HG03378 (cell line): Measurements from ENCODE around the gene ITGB4.

Source experiments
- ATAC-seq: cut with Tn5 transposase; IDR thresholded peaks from one replicate; pipeline ENCODE4 v1.9.1; 2021; ENCODE audit warnings: mild to moderate bottlenecking, moderate library complexity; ENCODE audit not compliant: unreplicated experiment

Gene ITGB4

DNA sequence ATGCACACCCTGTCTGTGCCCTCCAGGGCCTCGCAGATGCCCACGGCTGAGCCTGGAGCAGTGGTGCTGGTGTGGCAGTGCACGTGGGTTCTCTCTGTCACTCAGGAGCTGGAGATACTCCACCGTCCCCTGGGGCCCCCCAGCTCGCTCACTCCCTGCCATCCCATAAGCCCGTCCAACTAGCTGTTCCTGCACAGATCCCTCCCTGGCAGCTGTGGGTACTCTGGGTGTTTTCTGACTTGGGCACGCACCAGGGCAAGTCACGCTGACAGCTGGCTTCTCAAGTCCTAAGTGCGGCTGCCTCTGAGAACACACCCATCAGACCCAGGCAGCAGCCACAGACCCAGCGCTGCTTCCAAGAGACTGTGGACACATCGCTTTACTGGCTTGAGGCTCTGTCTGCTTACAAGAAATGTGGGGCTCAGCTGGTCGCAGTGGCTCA, 25.4 kb upstream of the ITGB4 start:
- ATAC-seq = no peak

DNA sequence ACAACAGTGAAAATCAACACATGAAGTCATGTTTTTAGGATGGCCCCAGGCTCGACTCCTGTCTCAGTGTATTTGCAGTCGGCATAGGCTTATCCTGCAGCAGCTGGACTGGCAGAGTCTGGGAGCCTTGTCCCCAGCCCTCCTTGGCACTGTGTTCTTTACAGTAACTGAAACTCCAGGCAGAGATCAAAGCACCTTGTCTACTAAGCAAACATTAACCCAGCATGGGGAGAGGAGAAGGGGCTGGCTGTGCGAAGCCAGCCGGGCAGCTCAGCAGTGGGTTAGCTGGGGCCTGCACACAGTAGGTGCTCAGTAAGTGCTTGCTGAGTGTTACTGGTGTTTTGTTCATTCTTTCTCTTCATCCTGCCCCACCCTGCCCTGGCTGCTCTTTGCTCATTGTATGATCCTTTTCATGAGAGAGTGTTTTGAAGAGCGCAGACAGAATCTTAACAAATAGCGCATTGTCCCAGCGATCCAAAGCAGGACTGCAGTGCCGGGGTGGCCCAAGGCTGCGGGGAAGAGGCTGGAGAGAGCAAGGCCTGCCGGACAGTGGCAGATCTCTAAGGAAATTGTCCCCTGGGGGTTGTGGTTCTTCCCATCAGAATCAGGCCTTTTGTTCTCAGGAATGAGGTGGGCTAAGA, 23.5 kb upstream of the ITGB4 start:
- no peak for ATAC-seq

DNA sequence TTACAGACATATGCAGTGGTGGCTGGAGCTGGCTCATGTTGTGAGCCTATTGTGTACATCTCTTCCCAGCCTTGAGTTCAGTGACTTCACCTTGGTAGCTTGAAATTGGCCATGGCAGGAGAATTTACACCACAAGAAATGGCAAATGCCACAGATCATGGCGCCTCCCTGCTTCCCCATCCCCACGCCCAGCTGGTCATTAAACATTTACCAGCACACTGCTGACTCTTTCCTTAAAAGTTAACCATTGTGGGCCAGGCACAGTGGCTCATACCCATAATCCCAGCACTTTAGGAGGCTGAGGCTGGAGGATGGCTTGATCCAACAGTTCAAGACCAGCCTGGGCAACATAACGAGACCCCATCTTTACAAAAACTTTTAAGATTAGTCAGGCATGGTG, 22.6 kb upstream of the ITGB4 start:
- no peak for ATAC-seq

DNA sequence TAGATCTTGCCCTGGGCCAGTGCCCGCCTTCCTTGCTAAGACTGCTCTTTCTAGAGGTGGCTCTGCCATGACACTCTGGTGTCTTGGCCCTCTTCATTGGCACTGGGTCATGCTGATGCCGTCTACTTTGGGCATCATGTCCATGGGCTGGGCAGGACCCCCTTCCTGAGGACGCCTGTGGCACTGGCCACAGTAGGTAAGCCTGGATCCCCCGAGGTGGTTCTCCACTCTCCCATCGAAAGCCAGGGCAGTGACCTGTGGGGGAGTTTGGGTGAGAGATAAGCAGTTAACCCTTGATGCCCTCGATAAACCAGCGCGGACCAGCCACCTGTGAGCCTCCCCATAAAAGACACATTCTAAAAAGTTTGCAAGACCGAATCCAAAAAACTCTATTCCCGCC, 20.0 kb upstream of the ITGB4 start:
- no peak for ATAC-seq

- no peak for ATAC-seq
Observed at GRCh38 chr17:75703191-75703590, 18.1 kb upstream of the ITGB4 start.

DNA sequence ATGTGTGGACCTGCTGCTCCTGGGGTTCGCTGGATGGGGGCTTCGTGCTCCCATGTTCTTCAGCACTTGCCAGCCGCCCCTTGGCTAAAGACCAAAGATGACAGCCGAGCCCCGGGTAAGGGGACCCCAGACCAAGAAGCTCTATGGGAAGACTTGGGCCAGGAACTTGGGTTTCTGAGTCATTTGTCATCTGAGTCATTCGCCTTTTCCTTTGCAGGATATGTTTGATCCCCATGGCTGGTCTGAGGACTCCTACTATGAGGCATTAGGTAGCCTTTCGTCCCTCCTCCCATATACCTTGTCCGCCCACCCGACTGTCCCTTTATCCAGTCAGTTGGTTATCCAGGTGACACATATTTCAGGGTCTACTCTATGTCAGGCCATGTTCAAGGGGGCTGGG, 17.7 kb upstream of the ITGB4 start:
- ATAC-seq = no peak

DNA sequence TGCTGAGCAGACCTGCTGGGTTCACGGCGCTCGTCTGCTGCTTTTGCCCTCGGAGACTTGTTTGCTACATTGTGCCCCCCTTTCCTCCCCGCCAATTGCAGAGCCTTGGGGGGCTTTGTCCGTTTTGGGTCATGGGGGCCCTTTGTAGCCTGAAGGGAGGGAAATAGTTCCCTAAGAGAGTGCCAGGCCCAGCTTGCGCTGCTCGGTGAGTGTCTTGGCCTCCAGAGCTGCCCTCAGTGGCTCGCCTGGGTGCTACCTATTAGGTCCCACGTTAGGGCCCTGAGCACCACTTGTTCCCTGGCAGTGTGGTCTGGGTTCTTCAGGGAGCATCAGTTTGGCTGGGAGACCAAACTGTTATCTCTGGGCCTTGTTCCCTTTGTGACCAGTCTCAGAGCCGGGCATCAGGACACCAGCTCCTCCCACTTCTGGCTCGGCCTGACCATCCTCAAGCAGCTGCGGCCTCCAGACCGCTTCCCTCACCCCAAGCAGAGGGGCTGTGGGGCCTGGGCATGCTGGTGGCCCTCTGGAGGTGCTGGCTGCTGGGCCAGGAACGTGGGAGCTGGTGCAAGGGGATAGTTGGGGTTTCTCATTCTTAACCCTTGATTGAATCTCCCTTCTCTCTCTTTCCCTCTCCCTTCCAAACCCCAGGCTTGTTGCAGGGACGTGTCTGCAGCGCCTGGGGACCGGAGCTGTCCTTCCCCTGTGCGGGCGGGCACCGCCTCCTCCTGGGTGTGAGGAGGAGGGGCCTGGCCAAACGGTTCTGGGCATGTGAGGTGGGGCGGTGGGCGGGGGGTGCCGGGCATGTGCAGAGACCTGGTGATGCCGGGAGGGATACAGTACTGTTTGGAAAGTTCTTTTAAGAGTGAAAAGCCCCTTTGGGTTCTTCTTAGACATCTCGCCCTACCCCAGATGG, 16.0 kb upstream of the ITGB4 start:
- no peak for ATAC-seq

GRCh38 chr17:75706042-75706728, 15.1 kb upstream of the ITGB4 start:
- ATAC-seq = no peak

- ATAC-seq = no peak
Observed at GRCh38 chr17:75707079-75707571, 14.1 kb upstream of the ITGB4 start.

- no peak for ATAC-seq
Observed at GRCh38 chr17:75712446-75712845, 8.8 kb upstream of the ITGB4 start.

DNA sequence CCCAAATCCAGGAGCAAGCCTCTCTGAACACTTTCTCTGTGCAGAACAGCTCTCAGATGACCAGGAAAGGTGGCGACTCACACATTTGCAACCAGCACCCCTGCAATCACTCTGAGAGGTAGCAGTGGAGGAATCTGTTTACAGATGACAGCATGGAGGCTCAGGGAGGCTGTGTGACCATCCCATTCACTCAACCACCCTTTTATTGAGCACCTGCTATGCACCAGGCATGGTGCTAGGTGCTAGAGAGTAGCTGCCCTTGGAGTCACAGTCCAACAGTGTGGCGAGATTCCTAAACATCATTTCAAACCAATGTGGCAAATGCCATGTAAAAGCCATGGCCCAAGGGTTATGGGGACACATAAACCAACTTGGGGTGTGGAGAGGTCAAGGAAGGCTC, 1.5 kb upstream of the ITGB4 start:
- ATAC-seq = no peak

- no peak for ATAC-seq
Observed at GRCh38 chr17:75721463-75722011, 278 bp downstream of the ITGB4 start.

- no peak for ATAC-seq
Observed at GRCh38 chr17:75722076-75722475, 817 bp downstream of the ITGB4 start.

GRCh38 chr17:75722542-75723095, 1.4 kb downstream of the ITGB4 start:
- no peak for ATAC-seq

GRCh38 chr17:75723171-75723930, 2.1 kb downstream of the ITGB4 start:
- no peak for ATAC-seq

- no peak for ATAC-seq
Observed at GRCh38 chr17:75724016-75725003, 3.1 kb downstream of the ITGB4 start.

DNA sequence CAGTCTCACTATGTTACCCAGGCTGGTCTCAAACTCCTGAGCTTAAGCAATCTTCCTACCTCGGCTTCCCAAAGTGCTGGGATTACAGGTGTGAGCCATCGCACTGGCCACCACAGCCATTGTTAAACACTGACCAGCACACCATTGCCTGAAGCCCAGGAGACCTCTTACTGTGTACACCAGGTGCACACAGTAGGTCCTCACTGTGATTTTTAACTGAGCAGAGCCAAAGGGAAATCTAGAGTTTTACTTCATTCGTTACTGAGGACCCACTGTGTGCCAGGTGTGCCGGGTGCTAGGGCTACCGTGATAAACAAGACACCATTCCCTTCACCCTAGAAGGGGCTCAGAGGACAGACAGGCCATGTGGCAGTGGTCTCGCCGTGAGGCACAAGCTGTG, 4.2 kb downstream of the ITGB4 start:
- ATAC-seq = no peak

- ATAC-seq = no peak
Observed at GRCh38 chr17:75727391-75727790, 6.1 kb downstream of the ITGB4 start.

GRCh38 chr17:75729351-75729750, 8.1 kb downstream of the ITGB4 start:
- ATAC-seq = no peak
